ENCODE data around the gene CACNA1C. TPM values are rescaled to one million over a fixed set of nuclear protein-coding genes. Genes with fewer than 3 reads are reported as not detected.

Gene CACNA1C
- not detected in 2 replicates for total RNA-seq

GRCh38 chr12:2052826-2053678 is at the start of gene CACNA1C:
Gene CACNA1C (plus strand): TSS chr12:2052987. CDS start chr12:2053563, 576 bp downstream.

GRCh38 chr12:2004113-2004929 is 48.5 kb upstream of the CACNA1C start, which contains the start of gene DCP1B:
Gene DCP1B (minus strand): TSS chr12:2004457. CDS start chr12:2004431, 26 bp downstream.

Other genes with a start within 250 kb of the CACNA1C start
- gene LRTM2, start 232.4 kb upstream of the CACNA1C start, total RNA-seq, result not detected in 2 replicates
- gene CACNA2D4, start 134.3 kb upstream of the CACNA1C start, total RNA-seq, result 0.71 TPM in 1 of 2 replicates, not detected in the other
- 8.8 and 9.6 TPM in 2 replicates for gene DCP1B, start 48.5 kb upstream of the CACNA1C start, total RNA-seq